Measurements from ENCODE around the gene HSPG2.

GRCh38 chr1:21782868-21783678 is 154.0 kb downstream of the HSPG2 start, which contains the start of gene USP48:
- peak; percentile 89; the same call in 1 of the 2 replicates for TF ChIP-seq TAF1 (IDR thresholded peaks at IDR 0.05; ENCODE audit: borderline replicate concordance, low read depth, low read length)
- peak; percentile 99 for TF ChIP-seq POLR2A (IDR thresholded peaks at IDR 0.05; ENCODE audit: low read depth, low read length)
